B cell (primary cell): ENCODE measurements around the gene TAS2R41. TPM values are rescaled to one million over a fixed set of nuclear protein-coding genes. Genes with fewer than 3 reads are reported as not detected.

ENCODE experiments used
- ATAC-seq: fragments of 200-7000 bp; cut with Tn5 transposase; one replicate; pipeline ENCODE4 v1.10.0; 2021; ENCODE audit warnings: low read depth, mild to moderate bottlenecking, moderate number of reproducible peaks, moderate library complexity
- CTCF ChIA-PET: fragments of 350-600 bp; sonication (Branson Sonifier 250); formaldehyde crosslinking; loops from one replicate; lab custom pipeline; 2021; ENCODE audit warnings: antibody characterized with exemption, inconsistent platforms; lab: Charles Lee
- POLR2A ChIA-PET: fragments of 350-600 bp; sonication (Branson Sonifier 250); formaldehyde crosslinking; loops from one replicate; lab custom pipeline; 2021; ENCODE audit warnings: antibody characterized with exemption; lab: Charles Lee
- DNase-seq: peaks from one replicate; pipeline ENCODE4 v3.0.0; 2013
- H2AFZ ChIP-seq: 2 replicates; pipeline ENCODE4 v1.6.1; 2012; ENCODE audit warnings: mild to moderate bottlenecking, low read depth, low read length; ENCODE audit not compliant: insufficient read depth, poor library complexity, severe bottlenecking
- H3K27ac ChIP-seq, 2 donors: 1 replicate in 1 of 2; 2 replicates in 1 of 2; pipeline ENCODE4 v1.5.1; 2012 to 2013; ENCODE audit warnings: low read length in 2 of 2, mild to moderate bottlenecking in 2 of 2, moderate library complexity in 1 of 2
- H3K27me3 ChIP-seq, 4 experiments: fragments of 200-600 bp in 1 of 4; sonication (generic) in 1 of 4; replicated peaks in 1 of 4; 1 replicate in 2 of 4; 2 replicates in 2 of 4; pipeline versions ENCODE4 v1.6.1 to v1.7.0; 2013 to 2016; ENCODE audit warnings: low read length in 3 of 4, mild to moderate bottlenecking in 2 of 4, mixed read lengths in 1 of 4, moderate library complexity in 1 of 4; ENCODE audit not compliant: insufficient read depth in 4 of 4, control insufficient read depth in 3 of 4; ENCODE audit errors: control extremely low read depth in 1 of 4
- H3K36me3 ChIP-seq, 2 experiments: replicated peaks in 1 of 2; 1 replicate in 1 of 2; 2 replicates in 1 of 2; pipeline versions ENCODE4 v1.6.1 to v1.7.1; 2013; ENCODE audit warnings: low read length in 1 of 2; ENCODE audit not compliant: insufficient read depth in 2 of 2, control insufficient read depth in 1 of 2; ENCODE audit errors: control extremely low read depth in 1 of 2, extremely low read depth in 1 of 2
- H3K4me1 ChIP-seq, 2 donors: fragments of 200-600 bp in 1 of 2; sonication (generic) in 1 of 2; 1 replicate in 1 of 2; 2 replicates in 1 of 2; pipeline versions ENCODE4 v1.5.1 to v1.6.1; 2013 to 2017; ENCODE audit warnings: low read length in 2 of 2; ENCODE audit not compliant: control insufficient read depth in 2 of 2, insufficient read depth in 2 of 2
- H3K4me2 ChIP-seq: replicated peaks from 2 replicates; pipeline ENCODE3; 2012; ENCODE audit warnings: mild to moderate bottlenecking, low read depth, low read length; ENCODE audit not compliant: poor library complexity, severe bottlenecking
- H3K4me3 ChIP-seq, 5 experiments: fragments of 200-600 bp in 1 of 5; sonication (generic) in 1 of 5; 1 replicate in 3 of 5; 2 replicates in 2 of 5; pipeline versions ENCODE4 v1.5.1 to v1.7.0; 2011 to 2016; ENCODE audit warnings: low read length in 4 of 5, mild to moderate bottlenecking in 4 of 5, low read depth in 2 of 5, control low read depth in 1 of 5, moderate library complexity in 1 of 5; ENCODE audit not compliant: insufficient read depth in 1 of 5; ENCODE audit errors: control extremely low read depth in 1 of 5, extremely low read depth in 1 of 5
- H3K79me2 ChIP-seq: fragments of 200-600 bp; sonication (generic); one replicate; pipeline ENCODE4 v1.6.0; 2016; ENCODE audit warnings: low read length; ENCODE audit not compliant: control insufficient read depth, insufficient read depth
- H3K9ac ChIP-seq: fragments of 200-600 bp; sonication (generic); 2 replicates; pipeline ENCODE4 v1.6.1; 2017; ENCODE audit warnings: mild to moderate bottlenecking, low read length, moderate library complexity
- H3K9me3 ChIP-seq, 3 donors: one replicate each; pipeline versions ENCODE4 v1.6.1 to v1.7.1; 2013; ENCODE audit warnings: low read length in 2 of 3; ENCODE audit not compliant: control insufficient read depth in 2 of 3, insufficient read depth in 1 of 3; ENCODE audit errors: control extremely low read depth in 1 of 3
- H4K20me1 ChIP-seq: 2 replicates; pipeline ENCODE4 v1.6.0; 2012; ENCODE audit warnings: mild to moderate bottlenecking, low read length; ENCODE audit not compliant: insufficient read depth, control insufficient read depth, poor library complexity, severe bottlenecking
- H3K27ac Mint-ChIP-seq: one replicate; pipeline ENCODE4 v1.8.0; 2021; ENCODE audit warnings: mixed read lengths
- H3K27me3 Mint-ChIP-seq: one replicate; pipeline ENCODE4 v1.8.0; 2021; ENCODE audit warnings: mixed read lengths
- H3K4me1 Mint-ChIP-seq: one replicate; pipeline ENCODE4 v1.8.0; 2021; ENCODE audit warnings: mixed read lengths
- H3K4me3 Mint-ChIP-seq: one replicate; pipeline ENCODE4 v1.8.0; 2021; ENCODE audit warnings: mixed read lengths
- H3K9me3 Mint-ChIP-seq: one replicate; pipeline ENCODE4 v1.8.0; 2022; ENCODE audit warnings: mixed read lengths; ENCODE audit not compliant: insufficient read depth
- EZH2 ChIP-seq: IDR thresholded peaks from 2 replicates; pipeline ENCODE4 v1.6.1; 2012; ENCODE audit warnings: borderline replicate concordance, low read depth, mild to moderate bottlenecking, moderate library complexity, low read length; ENCODE audit not compliant: insufficient read depth, poor library complexity, severe bottlenecking
- WGBS: methylation state at CpG from one replicate; pipeline ENCODE4 v1.1.5; 2013; ENCODE audit warnings: missing lambda C conversion rate; ENCODE audit not compliant: insufficient coverage; 5-methylcytosine and 5-hydroxymethylcytosine counted together
- intact Hi-C: fragments of 100-400 bp; cut with micrococcal nuclease; formaldehyde crosslinking; loops from one replicate; pipeline ENCODE4 v1.10.0; 2022
- polyA plus RNA-seq: library from polyadenylated mRNA; depleted of rRNA; stranded (reverse); fragments of >200 nt; gene quantifications from 2 replicates; pipeline ENCODE4 v1.2.3, GENCODE V29; 2012
- total RNA-seq, 2 donors: library from RNA; stranded (reverse); fragments of 120-200 nt in 1 of 2; gene quantifications; 1 replicate in 1 of 2; 2 replicates in 1 of 2; pipeline versions ENCODE4 v1.2.3 to v1.2.4, GENCODE V29; 2013 to 2022
- TF ChIP-seq, protein P1 (sequence below): fragments of 200-600 bp; IDR thresholded peaks from one replicate; pipeline ENCODE4 v1.8.0; 2022; ENCODE audit warnings: antibody characterized with exemption, mild to moderate bottlenecking

TAS2R41 gene
- total and polyA plus RNA-seq, 2 donors (not counting 1 experiment from before 2014, with no cell fraction given) = not detected

DNA sequence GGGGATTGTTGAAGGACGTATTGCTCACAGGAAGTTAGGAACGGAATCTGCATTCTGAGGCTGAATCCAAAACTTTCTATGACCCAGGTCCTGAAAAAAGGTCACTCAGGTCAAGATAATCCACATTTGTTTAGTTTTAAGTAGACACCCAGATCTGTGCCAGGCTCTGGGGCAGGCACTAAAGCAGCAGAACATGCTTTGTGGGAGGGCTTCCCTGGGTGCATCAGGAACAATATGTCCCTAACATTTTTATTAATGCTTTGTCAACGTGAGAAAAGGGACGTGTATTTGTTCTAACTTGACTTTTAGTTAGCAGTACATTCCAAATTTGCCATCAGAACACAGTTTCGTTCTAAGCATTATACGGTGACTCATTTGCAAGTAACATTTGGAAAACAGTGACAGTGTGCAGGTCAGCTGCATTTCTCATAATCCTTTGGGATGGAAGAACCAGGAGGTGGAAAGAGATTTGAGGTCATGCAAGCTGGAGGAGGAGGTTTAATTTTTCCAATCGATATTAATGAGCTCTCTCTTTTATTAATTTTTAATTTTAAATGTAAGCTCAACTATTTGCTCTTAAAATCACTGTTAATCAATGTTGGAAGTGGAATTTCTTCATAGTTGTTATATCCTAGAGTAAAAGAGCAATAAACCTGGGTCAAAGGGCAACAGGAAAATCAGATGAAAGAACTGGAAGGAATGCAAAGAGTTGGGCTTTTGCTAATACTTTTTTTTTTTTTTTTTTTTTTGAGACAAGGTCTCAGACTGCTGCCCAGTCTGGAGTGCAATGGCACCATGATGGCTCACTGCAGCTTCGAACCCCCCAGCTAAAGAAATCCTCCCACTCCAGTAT, 35.0 kb downstream of the TAS2R41 start:
- Histone ChIP-seq H3K27me3 (peaks cover 0 to 4% (median 0%) of the 10 kb centered on the region in 4 experiments), H3K4me2 (no peak overlapping the region), H3K4me1 (no peaks in the 10 kb centered on the region), H2AFZ (no peak overlapping the region), H3K9me3 (peaks cover 0 to 5% (median 0%) of the 10 kb centered on the region in 3 donors), H3K36me3 (no peaks in the 10 kb centered on the region), H3K27ac (no peak overlapping the region), H3K4me3 (no peak overlapping the region), H3K79me2 (no peaks in the 10 kb centered on the region), H4K20me1 (no peaks in the 10 kb centered on the region), H3K9ac (no peak overlapping the region)
- ChIA-PET POLR2A (no interaction called here), CTCF (no interaction called here)
- 84% methylated on average over 4 of the region's 8 CpGs for WGBS
- ATAC-seq = no peak
- no peaks in the 10 kb centered on the region for H3K9me3 Mint-ChIP-seq
- no peak overlapping the region for H3K4me3 Mint-ChIP-seq
- intact Hi-C loops = no loop called here
- no peak for TF ChIP-seq EZH2
- TF ChIP-seq, protein P1, sequence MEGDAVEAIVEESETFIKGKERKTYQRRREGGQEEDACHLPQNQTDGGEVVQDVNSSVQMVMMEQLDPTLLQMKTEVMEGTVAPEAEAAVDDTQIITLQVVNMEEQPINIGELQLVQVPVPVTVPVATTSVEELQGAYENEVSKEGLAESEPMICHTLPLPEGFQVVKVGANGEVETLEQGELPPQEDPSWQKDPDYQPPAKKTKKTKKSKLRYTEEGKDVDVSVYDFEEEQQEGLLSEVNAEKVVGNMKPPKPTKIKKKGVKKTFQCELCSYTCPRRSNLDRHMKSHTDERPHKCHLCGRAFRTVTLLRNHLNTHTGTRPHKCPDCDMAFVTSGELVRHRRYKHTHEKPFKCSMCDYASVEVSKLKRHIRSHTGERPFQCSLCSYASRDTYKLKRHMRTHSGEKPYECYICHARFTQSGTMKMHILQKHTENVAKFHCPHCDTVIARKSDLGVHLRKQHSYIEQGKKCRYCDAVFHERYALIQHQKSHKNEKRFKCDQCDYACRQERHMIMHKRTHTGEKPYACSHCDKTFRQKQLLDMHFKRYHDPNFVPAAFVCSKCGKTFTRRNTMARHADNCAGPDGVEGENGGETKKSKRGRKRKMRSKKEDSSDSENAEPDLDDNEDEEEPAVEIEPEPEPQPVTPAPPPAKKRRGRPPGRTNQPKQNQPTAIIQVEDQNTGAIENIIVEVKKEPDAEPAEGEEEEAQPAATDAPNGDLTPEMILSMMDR = no peak
- no peak for DNase-seq
- no peak overlapping the region for H3K27ac Mint-ChIP-seq
- H3K27me3 Mint-ChIP-seq = peaks cover 23% of the 10 kb centered on the region
- no peaks in the 10 kb centered on the region for H3K4me1 Mint-ChIP-seq

DNA sequence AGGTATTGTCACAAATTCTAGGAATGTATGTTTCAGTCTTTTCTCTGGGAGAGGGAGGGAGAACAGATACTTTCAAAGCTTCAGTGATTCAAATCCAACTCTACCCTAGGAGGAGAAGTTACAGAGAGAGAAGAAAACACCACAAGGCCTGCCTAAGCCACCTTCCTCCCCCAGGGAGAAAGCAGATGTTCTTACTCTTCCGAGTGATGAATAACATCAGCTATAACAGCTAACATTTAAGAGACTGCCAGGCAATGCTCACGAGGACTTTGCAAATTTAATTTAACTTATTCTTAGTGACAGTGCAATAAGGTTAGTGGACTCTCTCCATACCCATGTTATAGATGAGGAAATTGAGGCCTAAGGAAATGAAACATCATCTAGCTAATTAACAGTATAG, 36.8 kb downstream of the TAS2R41 start:
- Histone ChIP-seq H4K20me1 (no peaks in the 10 kb centered on the region), H3K27me3 (peaks cover 0 to 4% (median 0%) of the 10 kb centered on the region in 4 experiments), H3K4me3 (no peak overlapping the region), H3K27ac (no peak overlapping the region), H3K9ac (no peak overlapping the region), H3K36me3 (no peaks in the 10 kb centered on the region), H2AFZ (no peak overlapping the region), H3K79me2 (no peaks in the 10 kb centered on the region), H3K4me2 (no peak overlapping the region), H3K9me3 (peaks cover 0 to 5% (median 0%) of the 10 kb centered on the region in 3 donors), H3K4me1 (no peaks in the 10 kb centered on the region)
- no peaks in the 10 kb centered on the region for H3K4me1 Mint-ChIP-seq
- WGBS = no CpG with 5 or more reads among the region's 2 CpGs
- H3K4me3 Mint-ChIP-seq = no peak overlapping the region
- CTCF ChIA-PET = interaction anchor here (1.3 kb wide), 1 partner anchor 583 kb away, joined by 3 read pairs; no protein-coding TSS in a partner anchor
- H3K27ac Mint-ChIP-seq = no peak overlapping the region
- TF ChIP-seq EZH2 = no peak
- TF ChIP-seq, protein P1 = no peak
- ATAC-seq (no peak), DNase-seq (no peak)
- intact Hi-C loops = no loop called here
- POLR2A ChIA-PET = no interaction called here
- H3K9me3 Mint-ChIP-seq = no peaks in the 10 kb centered on the region
- peaks cover 31% of the 10 kb centered on the region for H3K27me3 Mint-ChIP-seq
